HepG2 (cell line): ENCODE data around the gene EGFR. TPM values are rescaled to one million over a fixed set of nuclear protein-coding genes. Genes with fewer than 3 reads are reported as not detected.

Source experiments
- BHLHE40 ChIP-seq: IDR thresholded peaks from 2 replicates; pipeline ENCODE4 v1.6.1; 2011; ENCODE audit warnings: low read length, improper control_type of control experiment
- CEBPB ChIP-seq: IDR thresholded peaks from 2 replicates; pipeline ENCODE4 v1.6.1; 2011; ENCODE audit warnings: low read depth, low read length, improper control_type of control experiment, borderline replicate concordance
- HNF1B ChIP-seq: sonication (generic); formaldehyde crosslinking; IDR thresholded peaks from 2 replicates; pipeline ENCODE4 v1.5.1; 2020; ENCODE audit warnings: mild to moderate bottlenecking, moderate library complexity, missing genetic modification reagents
- ISL2 ChIP-seq: sonication (generic); formaldehyde crosslinking; IDR thresholded peaks from 2 replicates; pipeline ENCODE4 v1.5.0; 2020; ENCODE audit warnings: missing genetic modification reagents
- NFIC ChIP-seq: IDR thresholded peaks from 2 replicates; pipeline ENCODE4 v1.6.1; 2012; ENCODE audit warnings: mild to moderate bottlenecking, low read length, inconsistent platforms
- PATZ1 ChIP-seq: sonication (generic); formaldehyde crosslinking; IDR thresholded peaks from 2 replicates; pipeline ENCODE4 v1.4.0; 2020; ENCODE audit warnings: missing genetic modification reagents
- RFXANK ChIP-seq: IDR thresholded peaks from 2 replicates; pipeline ENCODE4 v1.6.1; 2016
- RORA ChIP-seq: sonication (generic); formaldehyde crosslinking; IDR thresholded peaks from 2 replicates; pipeline ENCODE4 v1.5.0; 2020; ENCODE audit warnings: mild to moderate bottlenecking, missing genetic modification reagents, moderate library complexity
- SALL1 ChIP-seq: sonication (generic); formaldehyde crosslinking; IDR thresholded peaks from 2 replicates; pipeline ENCODE4 v1.8.0; 2022; ENCODE audit warnings: mild to moderate bottlenecking, missing genetic modification reagents
- SIN3B ChIP-seq: fragments of 150-350 bp; IDR thresholded peaks from 2 replicates; pipeline ENCODE4 v1.6.1; 2014; ENCODE audit warnings: low read length
- SYNCRIP ChIP-seq: fragments of 200-400 bp; formaldehyde crosslinking; IDR thresholded peaks from 2 replicates; pipeline ENCODE4 v1.6.1; 2018; ENCODE audit warnings: mild to moderate bottlenecking, low read depth, low read length; ENCODE audit not compliant: insufficient read depth
- ZBTB43 ChIP-seq: sonication (generic); formaldehyde crosslinking; conservative IDR thresholded peaks from 2 replicates; pipeline ENCODE4 v1.4.0; 2020; ENCODE audit warnings: missing genetic modification reagents
- ZNF143 ChIP-seq: sonication (generic); formaldehyde crosslinking; IDR thresholded peaks from 2 replicates; pipeline ENCODE4 v1.4.0; 2020; ENCODE audit warnings: missing genetic modification reagents
- ZNF282 ChIP-seq: fragments of 450-650 bp; IDR thresholded peaks from 2 replicates; pipeline ENCODE4 v1.6.1; 2018; ENCODE audit not compliant: partially characterized antibody
- ZNF329 ChIP-seq: sonication (generic); formaldehyde crosslinking; IDR thresholded peaks from 2 replicates; pipeline ENCODE4 v1.9.0; 2021; ENCODE audit warnings: low read depth, mild to moderate bottlenecking, missing genetic modification reagents
- ZNF468 ChIP-seq: sonication (generic); formaldehyde crosslinking; IDR thresholded peaks from 2 replicates; pipeline ENCODE4 v1.8.0; 2022; ENCODE audit warnings: mild to moderate bottlenecking, moderate library complexity, missing genetic modification reagents
- ZNF605 ChIP-seq: sonication (generic); formaldehyde crosslinking; IDR thresholded peaks from 2 replicates; pipeline ENCODE4 v1.8.0; 2022; ENCODE audit warnings: mild to moderate bottlenecking, missing genetic modification reagents
- polyA plus RNA-seq, 8 experiments: library from polyadenylated mRNA; depleted of rRNA in 3 of 8; stranded (reverse) in 7 of 8; unstranded in 1 of 8; fragments of >200 nt; fragmentation: Illumina TruSeq in 4 of 8; extraction: Trizol in 4 of 8; gene quantifications; 2 replicates each; pipeline versions ENCODE4 v1.2.1 to v1.2.3, GENCODE V29; 2011 to 2016; ENCODE audit warnings: low read depth in 4 of 8, missing spikeins in 1 of 8, mixed read lengths in 1 of 8; ENCODE audit not compliant: insufficient read depth in 1 of 8
- total RNA-seq, 5 experiments: library from RNA; depleted of rRNA; stranded (reverse); fragments of >200 nt; fragmentation: Illumina TruSeq; extraction: Trizol; gene quantifications; 2 replicates each; pipeline ENCODE4 v1.2.3, GENCODE V29; 2016; ENCODE audit warnings: low read depth in 1 of 5
- TF ChIP-seq, protein P1 (sequence below): sonication (generic); IDR thresholded peaks from 2 replicates; pipeline ENCODE4 v1.6.1; 2016; ENCODE audit warnings: low read depth, borderline replicate concordance
- TF ChIP-seq, protein P2 (sequence below): sonication (generic); formaldehyde crosslinking; IDR thresholded peaks from 2 replicates; pipeline ENCODE4 v1.4.0; 2020; ENCODE audit warnings: mild to moderate bottlenecking, missing genetic modification reagents

Gene EGFR
- total and polyA plus RNA-seq, 2 of the 13 experiments (the other 11 are each of a cell fraction or from before 2014, with no cell fraction given) = 7.0 to 10.0 TPM

DNA sequence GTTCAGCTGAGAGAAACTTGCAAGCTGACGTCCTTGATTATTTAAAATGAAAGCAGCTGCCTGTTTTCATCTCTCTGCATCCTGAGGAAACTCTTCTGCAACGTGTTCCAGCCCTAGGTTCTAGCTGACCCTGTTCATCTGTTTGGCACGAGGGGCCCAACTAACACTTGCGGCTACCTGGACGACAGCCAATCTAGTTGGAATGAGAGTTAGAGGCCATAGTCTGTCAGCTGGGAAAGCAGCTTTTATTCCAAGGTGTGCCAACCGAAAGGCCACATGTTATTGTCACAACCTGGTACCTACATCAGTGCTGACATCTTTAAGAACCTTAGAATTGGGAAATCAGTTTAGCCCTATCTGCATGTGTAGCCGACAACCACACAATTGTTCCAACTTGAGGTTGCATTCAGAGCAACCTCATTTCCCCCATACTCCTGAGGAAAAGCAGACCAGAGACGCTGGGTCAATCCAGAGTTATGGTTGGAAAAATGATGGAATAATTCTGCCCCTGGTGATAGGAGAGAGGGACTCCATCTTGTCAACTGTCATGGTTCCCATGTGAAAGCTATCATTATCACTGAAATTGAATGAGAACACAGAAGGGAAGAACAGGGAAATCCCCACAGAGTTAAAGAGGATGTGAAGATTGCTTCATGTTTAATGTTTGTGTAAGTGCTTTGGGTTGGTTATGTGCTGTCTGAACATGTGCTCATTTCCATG, 121.6 kb downstream of the EGFR start (continued):
- TF ChIP-seq PATZ1 (CRISPR knock-in tag) (no peak), ISL2 (CRISPR knock-in tag) (no peak), ZNF282 (no peak), SALL1 (CRISPR knock-in tag) (peak; percentile 38), SYNCRIP (no peak), HNF1B (no peak), RFXANK (CRISPR knock-in tag) (no peak), ZBTB43 (CRISPR knock-in tag) (no peak), ZNF468 (CRISPR knock-in tag) (no peak), BHLHE40 (no peak), ZNF605 (peak; percentile 97), ZNF143 (CRISPR knock-in tag) (no peak), CEBPB (peak; percentile 67; the same call in 1 of the 2 replicates), NFIC (no peak), SIN3B (no peak), RORA (no peak), ZNF329 (CRISPR knock-in tag) (no peak)
- TF ChIP-seq, protein P1, sequence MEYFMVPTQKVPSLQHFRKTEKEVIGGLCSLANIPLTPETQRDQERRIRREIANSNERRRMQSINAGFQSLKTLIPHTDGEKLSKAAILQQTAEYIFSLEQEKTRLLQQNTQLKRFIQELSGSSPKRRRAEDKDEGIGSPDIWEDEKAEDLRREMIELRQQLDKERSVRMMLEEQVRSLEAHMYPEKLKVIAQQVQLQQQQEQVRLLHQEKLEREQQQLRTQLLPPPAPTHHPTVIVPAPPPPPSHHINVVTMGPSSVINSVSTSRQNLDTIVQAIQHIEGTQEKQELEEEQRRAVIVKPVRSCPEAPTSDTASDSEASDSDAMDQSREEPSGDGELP = peak; percentile 63; the same call in 1 of the 2 replicates
- TF ChIP-seq, protein P2, sequence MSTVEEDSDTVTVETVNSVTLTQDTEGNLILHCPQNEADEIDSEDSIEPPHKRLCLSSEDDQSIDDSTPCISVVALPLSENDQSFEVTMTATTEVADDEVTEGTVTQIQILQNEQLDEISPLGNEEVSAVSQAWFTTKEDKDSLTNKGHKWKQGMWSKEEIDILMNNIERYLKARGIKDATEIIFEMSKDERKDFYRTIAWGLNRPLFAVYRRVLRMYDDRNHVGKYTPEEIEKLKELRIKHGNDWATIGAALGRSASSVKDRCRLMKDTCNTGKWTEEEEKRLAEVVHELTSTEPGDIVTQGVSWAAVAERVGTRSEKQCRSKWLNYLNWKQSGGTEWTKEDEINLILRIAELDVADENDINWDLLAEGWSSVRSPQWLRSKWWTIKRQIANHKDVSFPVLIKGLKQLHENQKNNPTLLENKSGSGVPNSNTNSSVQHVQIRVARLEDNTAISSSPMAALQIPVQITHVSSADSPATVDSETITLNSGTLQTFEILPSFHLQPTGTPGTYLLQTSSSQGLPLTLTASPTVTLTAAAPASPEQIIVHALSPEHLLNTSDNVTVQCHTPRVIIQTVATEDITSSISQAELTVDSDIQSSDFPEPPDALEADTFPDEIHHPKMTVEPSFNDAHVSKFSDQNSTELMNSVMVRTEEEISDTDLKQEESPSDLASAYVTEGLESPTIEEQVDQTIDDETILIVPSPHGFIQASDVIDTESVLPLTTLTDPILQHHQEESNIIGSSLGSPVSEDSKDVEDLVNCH (CRISPR knock-in tag) = no peak
